Fibroblast of mammary gland (primary cell): ENCODE measurements around the gene POU6F2.

ENCODE experiments used
- DNase-seq: peaks from one replicate; pipeline ENCODE4 v3.0.0-alpha.2; 2010; ENCODE audit warnings: low read depth
- H3K4me3 ChIP-seq: 2 replicates; pipeline ENCODE4 v1.5.1; 2011; ENCODE audit warnings: low read depth, mild to moderate bottlenecking, low read length, moderate library complexity; ENCODE audit not compliant: control insufficient read depth
- CTCF ChIP-seq: conservative IDR thresholded peaks from 2 replicates; pipeline ENCODE4 v1.5.1; 2011; ENCODE audit warnings: low read depth, low read length, inconsistent platforms; ENCODE audit not compliant: control insufficient read depth, insufficient read depth

The POU6F2 gene

GRCh38 chr7:39421661-39422060 is 444.0 kb downstream of the POU6F2 start:
- TF ChIP-seq CTCF: no peak
- no peak overlapping the region for H3K4me3 ChIP-seq
- DNase-seq: no peak

DNA sequence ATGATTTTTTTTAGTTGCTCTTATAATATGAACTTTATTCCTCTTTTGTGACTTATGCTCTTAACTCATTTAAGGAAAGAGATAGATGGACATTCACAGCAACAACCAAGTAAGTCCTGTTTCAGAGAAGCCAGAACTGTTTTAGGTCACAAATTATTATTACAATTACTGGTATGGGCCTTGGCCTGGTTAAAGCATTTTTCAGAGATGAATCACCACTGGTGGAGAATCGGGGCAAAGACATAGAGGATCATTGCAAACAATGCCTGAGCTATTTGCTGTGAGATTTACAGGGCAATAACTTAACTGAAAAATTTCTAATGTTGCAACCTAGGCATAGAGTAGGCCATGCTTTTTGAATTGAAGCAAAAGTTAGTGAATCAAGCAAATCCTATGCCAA is 450.5 kb downstream of the POU6F2 start:
- DNase-seq: peak; percentile 58
- no peak for TF ChIP-seq CTCF
- H3K4me3 ChIP-seq: no peak overlapping the region

DNA sequence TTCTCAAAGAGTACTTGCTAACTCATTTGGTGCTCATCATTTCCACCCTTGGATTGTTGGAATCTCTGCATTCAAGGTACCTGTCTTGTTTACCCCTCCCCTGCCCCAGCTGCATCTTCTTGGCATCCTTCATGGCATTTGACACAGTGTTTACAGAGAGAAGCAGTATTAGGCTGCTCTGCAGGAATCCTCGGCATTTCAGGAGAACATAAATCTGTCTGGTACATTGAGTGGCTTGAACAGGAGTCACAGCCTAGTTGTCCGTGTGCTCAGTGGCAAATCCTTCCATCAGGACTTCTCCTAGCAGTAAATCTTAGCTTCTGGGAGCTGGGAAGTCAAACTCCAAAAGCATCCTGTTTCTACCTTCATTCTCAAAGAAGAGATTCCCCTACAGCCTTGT is 451.7 kb downstream of the POU6F2 start:
- no peak overlapping the region for H3K4me3 ChIP-seq
- no peak for DNase-seq
- TF ChIP-seq CTCF: no peak

DNA sequence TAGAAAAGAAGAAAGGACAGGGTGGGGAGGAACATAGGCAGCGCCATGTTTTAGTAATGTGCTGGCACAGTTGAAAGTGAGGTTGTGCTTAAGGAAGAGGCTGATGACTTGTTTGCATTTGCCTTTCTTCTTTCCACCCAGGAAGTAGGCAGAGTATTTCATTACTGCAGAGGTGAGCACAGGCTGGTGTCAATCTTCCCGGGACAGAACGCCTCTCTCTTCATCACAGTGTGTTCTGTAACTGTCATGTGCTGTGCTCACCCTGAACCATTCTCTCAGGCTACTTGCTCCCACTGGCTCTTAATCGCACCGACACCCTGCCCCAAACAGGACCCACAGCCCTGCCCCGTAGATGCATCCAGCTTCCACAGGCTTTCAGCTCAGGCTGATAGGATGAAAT is 452.7 kb downstream of the POU6F2 start:
- DNase-seq: no peak
- no peak overlapping the region for H3K4me3 ChIP-seq
- TF ChIP-seq CTCF: no peak

GRCh38 chr7:39430909-39431641 is 453.4 kb downstream of the POU6F2 start:
- DNase-seq: no peak
- TF ChIP-seq CTCF: no peak
- H3K4me3 ChIP-seq: no peak overlapping the region

GRCh38 chr7:39432368-39432767 is 454.7 kb downstream of the POU6F2 start:
- H3K4me3 ChIP-seq: no peak overlapping the region
- DNase-seq: no peak
- TF ChIP-seq CTCF: no peak
